SK-N-MC (cell line): ENCODE data around the gene KIF26B.

Experiments
- EZH2 ChIP-seq: fragments of 200-600 bp; sonication (generic); IDR thresholded peaks from one replicate; pipeline ENCODE4 v1.6.1; 2017; ENCODE audit warnings: antibody characterized with exemption
- FOXP2 ChIP-seq: optimal IDR thresholded peaks from 2 replicates; pipeline ENCODE3; 2011; ENCODE audit warnings: mild to moderate bottlenecking, moderate library complexity; ENCODE audit not compliant: insufficient read depth; ENCODE audit errors: extremely low read length, control extremely low read depth
- POLR2AphosphoS5 ChIP-seq: IDR thresholded peaks from 2 replicates; pipeline ENCODE4 v1.6.1; 2012; ENCODE audit warnings: mild to moderate bottlenecking, low read depth, low read length, borderline replicate concordance

GRCh38 chr1:245373131-245373530 is 218.3 kb downstream of the KIF26B start:
- TF ChIP-seq EZH2, result no peak
- no peak for TF ChIP-seq POLR2AphosphoS5
- no peak for TF ChIP-seq FOXP2
